Left ventricle myocardium inferior (tissue), 1 donor: ENCODE measurements around the gene EPHB2. TPM values are rescaled to one million over a fixed set of nuclear protein-coding genes. Genes with fewer than 3 reads are reported as not detected.

Experiments
- DNase-seq: peaks from one replicate; pipeline ENCODE4 v3.0.0-alpha.2; 2020
- H3K27ac ChIP-seq: fragments of 200-600 bp; replicated peaks from 2 replicates; pipeline ENCODE4 v1.8.0; 2021
- H3K27me3 ChIP-seq: fragments of 200-600 bp; 2 replicates; pipeline ENCODE4 v1.8.0; 2021; ENCODE audit warnings: low read depth
- H3K36me3 ChIP-seq: fragments of 200-600 bp; 2 replicates; pipeline ENCODE4 v1.8.0; 2021
- H3K4me1 ChIP-seq: fragments of 200-600 bp; 2 replicates; pipeline ENCODE4 v1.8.0; 2021
- H3K4me3 ChIP-seq: fragments of 200-600 bp; 2 replicates; pipeline ENCODE4 v1.8.0; 2021; ENCODE audit warnings: mild to moderate bottlenecking, moderate library complexity
- H3K9me3 ChIP-seq: fragments of 200-600 bp; replicated peaks from 2 replicates; pipeline ENCODE4 v1.8.0; 2021
- intact Hi-C: fragments of 100-400 bp; cut with micrococcal nuclease; formaldehyde crosslinking; loops from one replicate; pipeline ENCODE4 v1.11.0; 2022
- total RNA-seq: library from RNA; stranded (reverse); fragmentation: NEBNext Ultra II Directional; extraction: Animal tissue kit (Norgen Biotek cat#: 25700); gene quantifications from one replicate; pipeline ENCODE4 v1.2.1, GENCODE V29; 2021
- TF ChIP-seq, protein P1 (sequence below): fragments of 200-600 bp; IDR thresholded peaks from 2 replicates; pipeline ENCODE4 v1.8.0; 2021; ENCODE audit warnings: antibody characterized with exemption, mild to moderate bottlenecking, borderline replicate concordance
- donor health status: DM: no; HTN: yes; CAD: no; lungs with severe emphysema.

EPHB2 gene
- total RNA-seq, 1 donor from 2014 or later: 2.0 TPM

DNA sequence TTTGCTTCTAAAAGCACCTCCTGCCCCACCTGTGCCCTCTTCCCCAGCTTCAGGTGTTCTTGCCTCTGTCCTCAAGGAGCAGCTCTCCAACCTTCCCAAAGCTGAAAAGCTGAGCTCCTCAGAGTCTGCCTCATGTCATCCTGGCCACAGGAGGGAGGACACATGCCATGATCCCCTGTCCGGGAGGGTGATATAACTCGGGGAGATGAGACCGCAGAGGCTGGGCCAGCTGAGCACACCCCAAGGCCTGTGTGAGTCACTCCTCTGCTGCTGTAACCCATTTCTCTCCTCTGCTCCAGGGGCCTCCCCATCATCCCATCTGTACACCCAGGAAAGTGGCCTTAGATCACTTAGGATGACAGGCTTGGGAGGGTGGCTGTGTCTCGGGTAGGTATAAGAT is 49.8 kb downstream of the EPHB2 start:
- H3K27ac ChIP-seq: no peak overlapping the region
- no peak overlapping the region for H3K4me3 ChIP-seq
- H3K9me3 ChIP-seq: no peaks in the 10 kb centered on the region
- intact Hi-C loops: no loop called here
- TF ChIP-seq, protein P1, sequence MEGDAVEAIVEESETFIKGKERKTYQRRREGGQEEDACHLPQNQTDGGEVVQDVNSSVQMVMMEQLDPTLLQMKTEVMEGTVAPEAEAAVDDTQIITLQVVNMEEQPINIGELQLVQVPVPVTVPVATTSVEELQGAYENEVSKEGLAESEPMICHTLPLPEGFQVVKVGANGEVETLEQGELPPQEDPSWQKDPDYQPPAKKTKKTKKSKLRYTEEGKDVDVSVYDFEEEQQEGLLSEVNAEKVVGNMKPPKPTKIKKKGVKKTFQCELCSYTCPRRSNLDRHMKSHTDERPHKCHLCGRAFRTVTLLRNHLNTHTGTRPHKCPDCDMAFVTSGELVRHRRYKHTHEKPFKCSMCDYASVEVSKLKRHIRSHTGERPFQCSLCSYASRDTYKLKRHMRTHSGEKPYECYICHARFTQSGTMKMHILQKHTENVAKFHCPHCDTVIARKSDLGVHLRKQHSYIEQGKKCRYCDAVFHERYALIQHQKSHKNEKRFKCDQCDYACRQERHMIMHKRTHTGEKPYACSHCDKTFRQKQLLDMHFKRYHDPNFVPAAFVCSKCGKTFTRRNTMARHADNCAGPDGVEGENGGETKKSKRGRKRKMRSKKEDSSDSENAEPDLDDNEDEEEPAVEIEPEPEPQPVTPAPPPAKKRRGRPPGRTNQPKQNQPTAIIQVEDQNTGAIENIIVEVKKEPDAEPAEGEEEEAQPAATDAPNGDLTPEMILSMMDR: no peak
- no peaks in the 10 kb centered on the region for H3K4me1 ChIP-seq
- no peak for DNase-seq
- no peaks in the 10 kb centered on the region for H3K36me3 ChIP-seq
- H3K27me3 ChIP-seq: peaks cover 22% of the 10 kb centered on the region

DNA sequence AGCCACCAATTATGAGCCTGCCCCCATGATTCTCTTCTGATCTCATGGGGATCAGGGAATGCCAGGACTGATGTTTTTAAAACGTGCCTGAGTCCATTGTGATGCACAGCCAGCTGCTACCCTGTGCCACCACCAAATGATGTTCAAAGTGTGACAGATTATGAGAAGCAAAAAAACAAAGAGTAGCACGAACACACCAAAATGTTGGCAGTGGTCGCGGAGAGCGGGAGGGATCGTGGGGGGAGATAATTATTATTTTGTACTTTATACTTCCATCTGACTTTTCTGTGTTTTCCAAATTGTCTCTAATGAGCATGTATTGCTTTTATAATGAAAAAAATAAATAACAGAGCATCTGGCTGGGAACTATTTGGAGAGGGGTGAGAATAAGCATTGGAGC is 50.5 kb downstream of the EPHB2 start:
- Histone ChIP-seq H3K4me1 (no peaks in the 10 kb centered on the region), H3K27me3 (peaks cover 20% of the 10 kb centered on the region), H3K27ac (no peak overlapping the region), H3K36me3 (no peaks in the 10 kb centered on the region), H3K4me3 (no peak overlapping the region), H3K9me3 (no peaks in the 10 kb centered on the region)
- TF ChIP-seq, protein P1: no peak
- DNase-seq: no peak
- intact Hi-C loops: no loop called here

DNA sequence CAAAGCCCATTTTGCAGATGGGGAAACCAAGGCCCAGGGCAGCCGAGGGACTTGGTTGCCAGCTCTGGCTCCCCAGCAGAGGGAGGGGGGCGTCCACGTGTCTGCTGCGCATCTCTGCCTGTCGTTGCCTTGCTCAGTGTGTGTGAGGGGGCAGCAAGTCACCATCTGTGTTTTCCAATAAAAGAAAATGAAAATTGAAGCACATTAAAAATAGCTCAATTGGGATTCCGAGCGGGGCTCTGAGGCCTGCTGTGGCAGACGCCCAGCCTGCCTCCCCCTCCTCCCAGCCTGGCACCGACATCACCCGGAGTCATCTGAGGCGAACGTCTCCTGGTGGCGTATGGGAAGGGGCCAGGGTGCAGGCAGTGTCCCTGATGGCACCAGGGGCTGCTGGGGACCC is 51.2 kb downstream of the EPHB2 start:
- intact Hi-C loops: no loop called here
- TF ChIP-seq, protein P1: no peak
- DNase-seq: no peak
- Histone ChIP-seq H3K27ac (no peak overlapping the region), H3K4me1 (no peaks in the 10 kb centered on the region), H3K9me3 (no peaks in the 10 kb centered on the region), H3K27me3 (peaks cover 23% of the 10 kb centered on the region), H3K36me3 (no peaks in the 10 kb centered on the region), H3K4me3 (no peak overlapping the region)

DNA sequence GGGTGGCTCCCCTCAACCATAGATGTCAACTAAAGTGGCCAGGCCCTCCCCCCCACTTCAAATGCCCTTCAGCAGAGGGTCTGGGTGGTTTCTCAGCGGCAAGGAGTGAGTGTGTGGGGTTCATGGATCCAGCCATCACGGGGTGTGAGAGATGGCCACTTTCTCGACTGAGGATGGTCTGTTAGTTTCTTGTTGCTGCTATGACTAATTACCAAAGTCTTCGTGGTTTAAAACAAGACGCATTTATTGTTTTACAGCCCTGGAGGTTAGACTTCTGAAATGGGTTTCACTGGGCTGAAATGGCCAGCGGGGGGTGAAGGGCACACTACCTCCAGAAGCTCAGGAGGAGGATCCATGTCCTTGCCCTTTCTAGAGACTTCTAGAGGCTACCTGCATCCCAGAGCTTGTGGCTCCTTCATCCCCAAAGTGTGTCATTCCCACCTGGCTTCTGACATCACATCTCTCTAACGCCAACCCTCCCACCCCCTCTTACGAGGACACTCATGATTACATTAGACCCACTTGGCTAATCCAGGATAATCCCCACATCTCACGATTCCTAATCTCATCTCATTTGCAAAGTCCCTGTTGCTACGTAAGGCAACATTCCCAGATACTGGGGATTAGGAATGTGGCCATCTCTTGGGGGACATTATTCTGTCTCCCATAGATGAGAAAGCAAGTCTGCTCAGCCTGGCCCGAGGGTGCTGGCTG is 53.0 kb downstream of the EPHB2 start:
- Histone ChIP-seq H3K9me3 (no peaks in the 10 kb centered on the region), H3K27me3 (peaks cover 22% of the 10 kb centered on the region), H3K4me3 (no peak overlapping the region), H3K4me1 (no peaks in the 10 kb centered on the region), H3K36me3 (no peaks in the 10 kb centered on the region), H3K27ac (no peak overlapping the region)
- intact Hi-C loops: no loop called here
- TF ChIP-seq, protein P1: no peak
- no peak for DNase-seq

DNA sequence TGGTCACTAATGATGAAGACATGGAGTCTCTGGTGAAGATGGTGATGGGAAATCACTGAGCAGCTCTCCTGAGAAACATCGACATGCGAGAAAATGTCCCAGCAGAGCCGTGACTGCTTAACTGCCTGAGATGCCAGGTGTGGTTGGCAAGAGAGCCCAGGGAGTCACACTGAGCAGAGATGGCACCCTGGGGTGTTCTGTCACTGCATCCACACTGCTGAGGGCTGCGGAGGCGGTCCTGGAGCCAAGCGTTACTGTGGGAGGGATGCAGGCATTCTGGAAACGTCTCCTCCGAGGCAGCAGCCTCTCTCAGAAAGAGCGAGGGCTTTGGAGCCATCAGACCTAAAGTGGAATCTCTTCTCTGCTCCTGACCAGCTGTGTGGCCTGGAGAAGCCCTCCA is 57.2 kb downstream of the EPHB2 start:
- no peak overlapping the region for H3K4me3 ChIP-seq
- H3K9me3 ChIP-seq: no peaks in the 10 kb centered on the region
- DNase-seq: no peak
- intact Hi-C loops: no loop called here
- H3K27me3 ChIP-seq: peaks cover 20% of the 10 kb centered on the region
- TF ChIP-seq, protein P1: no peak
- H3K36me3 ChIP-seq: no peaks in the 10 kb centered on the region
- no peaks in the 10 kb centered on the region for H3K4me1 ChIP-seq
- H3K27ac ChIP-seq: no peak overlapping the region

DNA sequence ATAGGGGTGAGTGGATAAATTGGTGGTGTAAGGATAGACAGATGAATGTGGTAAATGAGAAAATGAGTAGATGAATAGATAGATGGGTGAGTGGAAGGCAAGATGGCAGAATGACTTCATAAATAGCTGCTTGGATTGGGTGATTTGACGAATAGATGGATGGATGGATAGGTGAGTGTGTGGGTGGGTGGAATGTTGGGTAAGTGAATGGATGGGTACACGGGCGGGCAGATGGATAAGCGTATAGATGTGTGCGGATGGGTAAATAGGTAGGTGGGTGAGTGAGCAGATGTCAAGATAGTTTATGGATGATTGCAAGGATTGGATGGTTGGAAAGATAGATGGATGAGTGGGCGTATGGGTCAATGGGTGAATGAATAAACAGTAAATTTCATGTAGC is 59.3 kb downstream of the EPHB2 start:
- Histone ChIP-seq H3K27me3 (peaks cover 40% of the 10 kb centered on the region), H3K27ac (no peak overlapping the region), H3K4me1 (no peaks in the 10 kb centered on the region), H3K4me3 (no peak overlapping the region), H3K36me3 (no peaks in the 10 kb centered on the region), H3K9me3 (no peaks in the 10 kb centered on the region)
- TF ChIP-seq, protein P1: no peak
- no peak for DNase-seq
- intact Hi-C loops: no loop called here
